ENCODE results near the gene C4orf50.

Gene C4orf50

GRCh38 chr4:5991405-5991804 is 26.8 kb downstream of the C4orf50 start:
- no peak for DNase-seq

GRCh38 chr4:5990446-5991160 is 27.6 kb downstream of the C4orf50 start:
- no peak for DNase-seq

- DNase-seq, result no peak
These were observed 28.7 kb downstream of the C4orf50 start for GRCh38 chr4:5989236-5990225.

DNA sequence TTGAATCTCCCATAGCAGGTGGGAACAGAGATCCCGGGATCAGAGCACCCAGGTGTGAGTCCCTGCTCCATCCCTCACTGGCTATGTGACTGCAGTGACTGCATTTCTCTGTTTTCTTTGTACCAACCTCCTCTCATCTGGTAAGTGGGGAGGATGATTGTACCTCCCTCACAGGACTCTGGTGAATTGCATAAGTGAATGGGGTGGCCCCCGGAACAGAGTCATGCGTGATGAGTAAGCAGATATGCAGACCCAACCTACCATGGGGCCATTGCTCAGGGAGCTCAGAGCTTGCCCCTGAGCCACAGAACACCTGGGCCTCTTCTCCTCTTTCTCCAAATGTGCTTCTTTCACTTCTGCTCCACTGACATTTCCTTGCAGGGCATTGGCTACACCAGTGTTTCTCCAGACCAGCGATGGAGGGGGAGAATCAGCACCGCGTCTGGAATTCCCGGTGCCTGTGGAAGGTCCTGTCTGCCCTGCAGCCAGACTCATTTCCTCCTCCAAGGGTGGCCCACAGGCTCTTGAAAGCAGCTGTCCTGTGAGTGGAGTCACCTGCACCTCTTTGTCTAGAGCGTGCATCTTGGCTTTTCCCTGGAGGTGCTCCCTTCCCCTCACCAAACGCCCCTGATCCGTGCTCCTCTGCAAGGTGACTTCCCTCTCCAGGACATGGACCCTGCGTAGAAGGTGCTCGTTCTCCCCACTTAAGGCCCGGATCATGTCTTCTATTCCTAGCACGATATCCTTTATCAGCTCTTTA is 30.0 kb downstream of the C4orf50 start:
- DNase-seq, result no peak

DNA sequence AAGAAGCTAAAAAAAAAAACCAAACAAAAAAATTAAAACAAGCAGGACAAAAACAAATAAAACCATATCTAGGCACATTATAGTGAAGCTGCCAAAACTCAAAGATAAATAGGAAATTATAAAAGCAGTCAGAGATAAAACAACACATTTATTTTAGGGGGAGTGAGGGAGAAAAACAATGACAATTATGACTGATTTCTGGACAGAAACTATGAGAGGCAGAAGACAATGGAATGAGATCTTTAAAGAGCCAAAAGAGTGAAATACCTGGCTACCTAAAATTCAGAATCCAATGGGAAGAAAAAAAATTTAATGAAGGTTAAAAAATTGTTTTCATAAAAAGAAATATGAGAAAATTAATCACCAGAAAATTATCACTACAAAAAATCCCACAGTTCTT is 33.4 kb downstream of the C4orf50 start:
- no peak for DNase-seq

GRCh38 chr4:5982156-5982973 is 35.9 kb downstream of the C4orf50 start:
- DNase-seq, result no peak

- no peak for DNase-seq
These were observed 37.6 kb downstream of the C4orf50 start for GRCh38 chr4:5980436-5981155.

GRCh38 chr4:5979981-5980380 is 38.2 kb downstream of the C4orf50 start:
- no peak for DNase-seq

DNA sequence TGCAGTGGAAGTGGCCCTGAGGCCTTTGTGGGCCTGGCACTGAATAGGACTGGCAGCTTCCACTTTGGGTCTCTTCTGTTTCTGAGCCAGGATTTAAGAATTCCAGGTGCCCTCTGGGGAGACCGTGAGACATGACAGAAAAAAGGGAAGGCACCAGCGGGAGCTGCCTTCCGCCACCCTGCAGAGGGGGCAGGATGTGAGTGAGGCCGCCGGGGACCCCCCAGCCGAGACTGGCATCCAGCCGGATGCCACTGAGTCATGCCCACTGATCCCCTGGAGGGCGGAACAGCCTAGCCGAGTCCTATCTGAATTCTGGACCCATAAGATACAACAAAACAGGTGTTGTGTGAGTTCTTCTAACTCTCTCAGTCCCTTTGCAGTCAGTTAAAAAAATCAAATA is 41.3 kb downstream of the C4orf50 start:
- no peak for DNase-seq

- no peak for DNase-seq
These were observed 41.8 kb downstream of the C4orf50 start for GRCh38 chr4:5976431-5976830.

DNA sequence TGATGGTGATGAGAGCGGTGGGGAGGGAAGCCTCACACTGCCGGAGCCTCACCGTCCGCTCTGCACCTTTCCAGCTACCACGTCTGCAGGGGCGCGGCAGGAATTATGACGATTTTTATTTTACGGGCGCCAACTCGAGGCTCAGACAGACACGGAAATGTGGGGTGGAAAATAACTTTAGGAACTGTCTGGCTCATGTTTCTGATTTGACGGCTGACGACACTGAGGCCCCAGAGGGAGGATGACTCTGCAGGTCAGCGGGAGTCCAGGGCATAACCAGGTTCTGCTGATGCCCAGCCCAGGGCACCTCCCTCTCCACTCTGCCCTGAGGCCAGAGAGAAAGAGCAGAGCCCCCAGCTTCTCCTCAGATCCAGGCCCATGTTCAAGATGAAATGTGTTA is 43.9 kb downstream of the C4orf50 start:
- no peak for DNase-seq

GRCh38 chr4:5973486-5974220 is 44.6 kb downstream of the C4orf50 start:
- no peak for DNase-seq

DNA sequence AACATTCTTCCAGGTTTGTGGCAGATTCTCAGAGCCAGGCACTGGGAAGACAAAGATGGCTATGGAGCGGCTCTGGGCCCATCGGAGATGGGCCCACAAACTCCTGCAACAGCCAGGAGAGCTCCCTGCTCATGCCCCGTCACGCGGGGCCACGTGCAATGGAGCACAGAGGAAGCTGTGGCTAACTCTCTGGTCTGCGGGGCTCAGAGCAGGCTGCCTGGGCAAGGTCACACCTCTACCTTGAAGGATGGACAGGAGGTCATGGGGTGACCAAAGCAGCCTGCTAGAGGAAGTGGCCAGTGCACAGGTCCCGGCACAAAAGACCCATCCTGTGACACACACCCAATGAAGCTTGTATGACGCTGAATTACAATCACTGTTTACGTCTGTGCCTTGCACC is 45.2 kb downstream of the C4orf50 start:
- DNase-seq, result no peak

- DNase-seq, result no peak
These were observed 45.7 kb downstream of the C4orf50 start for GRCh38 chr4:5972571-5972970.

- DNase-seq, result no peak
These were observed 47.2 kb downstream of the C4orf50 start for GRCh38 chr4:5971078-5971450.

- no peak for DNase-seq
These were observed 47.7 kb downstream of the C4orf50 start for GRCh38 chr4:5970381-5971077.

- no peak for DNase-seq
These were observed 48.5 kb downstream of the C4orf50 start for GRCh38 chr4:5969777-5970176.

GRCh38 chr4:5969336-5969735 is 48.9 kb downstream of the C4orf50 start:
- DNase-seq, result no peak

DNA sequence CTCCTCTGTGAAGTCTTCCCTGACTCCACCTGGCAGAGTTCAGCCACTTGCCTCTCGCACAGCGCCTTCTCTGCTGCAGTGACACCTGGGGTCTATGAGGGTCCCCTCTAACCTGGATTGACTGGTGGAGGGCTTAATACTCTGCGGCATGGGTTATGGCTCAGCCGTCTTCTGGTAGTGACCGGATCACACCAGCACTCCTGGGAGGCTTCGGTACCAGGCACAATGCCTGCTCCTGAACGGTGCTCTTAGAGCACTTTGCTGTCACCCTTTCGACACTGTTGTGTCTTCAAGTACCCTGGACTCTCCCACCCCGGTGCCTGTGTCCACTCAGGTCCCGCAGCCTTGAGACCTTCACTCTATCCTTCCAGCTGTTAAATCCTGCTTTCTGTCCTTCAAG is 50.0 kb downstream of the C4orf50 start:
- no peak for DNase-seq

DNA sequence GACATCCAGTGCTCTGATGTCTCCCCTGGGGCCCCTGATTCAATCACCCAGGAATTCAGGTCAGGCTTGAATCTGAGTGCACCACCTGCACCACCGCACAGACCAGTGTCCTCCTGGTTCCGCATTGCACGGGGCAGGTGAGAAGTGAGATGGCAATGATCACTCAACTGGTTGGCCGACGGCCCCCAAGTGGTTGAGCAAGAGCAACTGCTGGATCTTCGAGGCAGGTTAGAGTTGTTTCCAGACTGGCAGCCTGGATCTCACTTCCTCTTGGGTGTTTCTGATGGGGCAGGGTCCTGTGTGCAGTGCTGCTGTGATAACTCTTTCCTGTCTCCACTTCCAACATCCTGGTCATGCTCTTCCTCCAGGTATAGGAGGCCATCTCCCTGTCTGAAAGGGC is 50.4 kb downstream of the C4orf50 start:
- DNase-seq, result no peak

Measured in bone marrow (tissue), 2 donors.